ENCODE measurements around the gene ARHGEF4.

Gene ARHGEF4

DNA sequence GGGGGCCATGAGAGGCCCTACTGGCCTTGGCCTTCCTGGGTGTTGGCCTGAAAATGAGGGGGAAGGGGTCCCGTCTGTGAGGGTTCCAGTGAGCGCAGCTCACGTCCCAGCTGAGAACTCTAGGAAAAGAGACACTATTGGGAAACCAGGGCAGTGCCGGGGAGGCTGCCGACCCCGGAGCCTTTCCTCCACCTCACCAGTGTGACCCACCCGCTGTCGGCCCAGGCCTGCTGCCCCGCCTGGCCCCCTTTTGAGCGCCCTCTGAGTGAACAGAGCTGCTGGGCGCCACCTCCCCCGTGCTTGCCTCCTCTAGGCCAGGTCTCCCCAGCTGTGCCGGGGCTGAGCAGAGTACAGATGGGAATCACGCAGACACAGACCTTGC lies 17.5 kb upstream of the ARHGEF4 start:
- in situ Hi-C loops (cut with MboI; ENCODE audit: low pct_unique_long_range_greater_than_20kb, low sequenced_read_pairs, unreplicated experiment): no loop called here
- TF ChIP-seq, protein P1, sequence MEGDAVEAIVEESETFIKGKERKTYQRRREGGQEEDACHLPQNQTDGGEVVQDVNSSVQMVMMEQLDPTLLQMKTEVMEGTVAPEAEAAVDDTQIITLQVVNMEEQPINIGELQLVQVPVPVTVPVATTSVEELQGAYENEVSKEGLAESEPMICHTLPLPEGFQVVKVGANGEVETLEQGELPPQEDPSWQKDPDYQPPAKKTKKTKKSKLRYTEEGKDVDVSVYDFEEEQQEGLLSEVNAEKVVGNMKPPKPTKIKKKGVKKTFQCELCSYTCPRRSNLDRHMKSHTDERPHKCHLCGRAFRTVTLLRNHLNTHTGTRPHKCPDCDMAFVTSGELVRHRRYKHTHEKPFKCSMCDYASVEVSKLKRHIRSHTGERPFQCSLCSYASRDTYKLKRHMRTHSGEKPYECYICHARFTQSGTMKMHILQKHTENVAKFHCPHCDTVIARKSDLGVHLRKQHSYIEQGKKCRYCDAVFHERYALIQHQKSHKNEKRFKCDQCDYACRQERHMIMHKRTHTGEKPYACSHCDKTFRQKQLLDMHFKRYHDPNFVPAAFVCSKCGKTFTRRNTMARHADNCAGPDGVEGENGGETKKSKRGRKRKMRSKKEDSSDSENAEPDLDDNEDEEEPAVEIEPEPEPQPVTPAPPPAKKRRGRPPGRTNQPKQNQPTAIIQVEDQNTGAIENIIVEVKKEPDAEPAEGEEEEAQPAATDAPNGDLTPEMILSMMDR (IDR thresholded peaks at IDR 0.05; ENCODE audit: extremely low read depth, insufficient read depth, missing control alignments): no peak
- no peak for DNase-seq (ENCODE audit: low spot score)

DNA sequence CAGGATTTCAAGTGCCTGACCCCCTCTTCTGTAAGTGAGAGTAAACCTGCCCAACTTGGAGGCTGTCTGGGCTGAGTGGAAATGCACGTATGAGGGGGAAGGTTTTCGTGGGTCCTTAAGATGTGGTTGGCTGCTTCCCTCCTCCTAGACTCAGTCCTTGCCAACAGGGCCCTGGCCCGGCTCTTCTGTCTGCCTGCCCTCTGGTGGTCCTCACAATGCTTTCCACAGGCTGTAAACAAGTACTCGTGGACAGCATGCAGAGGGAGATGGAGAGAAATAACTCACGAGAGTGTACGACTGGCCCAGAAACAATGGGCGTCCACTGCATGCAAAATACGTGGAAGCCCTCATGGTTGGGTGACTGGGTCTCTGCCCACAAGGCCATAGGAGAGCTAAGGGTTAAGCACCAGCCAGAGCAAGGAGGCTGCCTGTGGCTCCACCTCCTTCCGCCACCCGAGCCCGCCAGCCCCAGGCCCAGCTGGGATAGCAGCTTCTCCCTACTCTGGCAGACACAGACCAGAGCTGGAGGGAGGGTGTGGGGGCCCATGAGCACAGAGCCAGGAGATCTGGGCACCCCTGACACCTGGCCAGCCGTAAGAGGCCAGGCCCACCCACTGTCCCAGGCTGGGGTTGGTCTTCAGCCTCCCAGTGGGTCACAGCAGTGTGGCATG lies 17.0 kb upstream of the ARHGEF4 start:
- DNase-seq (ENCODE audit: low spot score): no peak
- TF ChIP-seq, protein P1 (IDR thresholded peaks at IDR 0.05; ENCODE audit: extremely low read depth, insufficient read depth, missing control alignments): no peak
- in situ Hi-C loops (cut with MboI; ENCODE audit: low pct_unique_long_range_greater_than_20kb, low sequenced_read_pairs, unreplicated experiment): no loop called here

DNA sequence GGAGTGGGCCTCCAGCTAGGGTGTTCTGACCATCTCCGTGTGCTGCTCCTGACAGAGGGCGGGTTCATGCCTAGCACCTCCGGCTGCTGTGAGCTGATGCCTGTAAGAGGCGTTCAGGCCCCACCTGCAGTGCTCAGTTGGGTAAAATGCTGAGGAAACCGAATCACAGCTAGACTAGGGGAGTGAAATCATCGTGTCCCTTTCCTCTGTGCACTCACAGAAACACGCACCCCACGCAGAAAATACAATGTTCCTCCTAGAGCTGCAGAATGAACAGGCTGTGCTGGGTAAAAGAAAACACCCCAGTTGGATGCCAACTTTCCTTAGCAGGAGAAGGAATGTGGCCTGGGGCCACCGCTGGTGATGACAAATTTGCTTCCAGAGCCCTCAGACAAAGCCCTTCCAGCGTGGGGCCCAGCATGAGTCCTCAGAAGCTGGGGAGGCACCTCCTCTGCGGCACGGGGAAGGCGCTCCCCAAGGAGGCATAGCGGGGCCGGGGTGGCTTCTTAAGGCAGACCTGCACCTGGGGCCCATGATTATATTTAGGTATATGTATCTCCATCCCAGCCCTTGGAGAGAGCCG lies 16.3 kb upstream of the ARHGEF4 start:
- no peak for DNase-seq (ENCODE audit: low spot score)
- TF ChIP-seq, protein P1 (IDR thresholded peaks at IDR 0.05; ENCODE audit: extremely low read depth, insufficient read depth, missing control alignments): no peak
- in situ Hi-C loops (cut with MboI; ENCODE audit: low pct_unique_long_range_greater_than_20kb, low sequenced_read_pairs, unreplicated experiment): no loop called here

DNA sequence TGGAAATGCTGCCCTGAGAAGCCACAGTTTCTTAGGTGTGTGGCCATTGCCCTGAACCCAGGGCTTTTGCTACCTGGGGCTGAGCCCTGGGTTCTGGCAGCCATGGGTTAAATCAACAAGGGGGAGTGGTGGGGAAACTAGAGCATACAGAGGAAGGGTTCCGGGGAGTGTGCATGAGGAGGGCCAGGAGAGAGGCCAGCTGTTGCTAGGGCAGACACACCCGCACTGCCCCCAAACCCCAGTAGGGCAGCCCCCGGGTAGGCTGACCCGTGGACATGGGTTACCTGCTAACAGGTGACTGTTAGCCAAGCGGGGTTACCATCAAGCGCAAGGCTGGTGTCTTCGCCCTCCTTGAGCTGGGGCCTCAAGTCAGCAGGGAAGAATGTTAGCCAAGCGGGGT lies 14.8 kb upstream of the ARHGEF4 start:
- in situ Hi-C loops (cut with MboI; ENCODE audit: low pct_unique_long_range_greater_than_20kb, low sequenced_read_pairs, unreplicated experiment): no loop called here
- TF ChIP-seq, protein P1 (IDR thresholded peaks at IDR 0.05; ENCODE audit: extremely low read depth, insufficient read depth, missing control alignments): no peak

DNA sequence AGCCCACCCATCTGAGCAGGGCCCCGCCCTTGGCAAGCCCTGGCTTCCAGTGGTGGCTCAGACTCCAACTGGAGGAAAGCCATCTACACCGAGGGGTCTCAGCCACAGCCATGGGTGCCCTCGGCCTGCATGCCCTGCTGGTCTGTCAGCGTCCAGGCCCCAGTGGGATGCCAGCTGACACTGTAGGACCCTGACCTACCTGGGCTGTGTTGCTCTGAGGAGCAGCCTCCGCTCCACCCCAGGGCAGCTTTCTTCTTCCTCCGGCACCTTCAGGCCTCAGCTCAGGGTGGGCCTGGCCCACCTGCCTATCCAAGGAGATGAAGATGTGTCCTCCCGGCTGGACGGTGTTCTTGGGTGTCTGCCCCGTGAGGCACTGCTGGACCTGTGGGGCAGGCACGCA lies 13.9 kb upstream of the ARHGEF4 start:
- in situ Hi-C loops (cut with MboI; ENCODE audit: low pct_unique_long_range_greater_than_20kb, low sequenced_read_pairs, unreplicated experiment): no loop called here
- no peak for DNase-seq (ENCODE audit: low spot score)
- TF ChIP-seq, protein P1 (IDR thresholded peaks at IDR 0.05; ENCODE audit: extremely low read depth, insufficient read depth, missing control alignments): no peak

More for the DNA sequence above, 14.8 kb upstream of the ARHGEF4 start:
- DNase-seq (ENCODE audit: low spot score): no peak

DNA sequence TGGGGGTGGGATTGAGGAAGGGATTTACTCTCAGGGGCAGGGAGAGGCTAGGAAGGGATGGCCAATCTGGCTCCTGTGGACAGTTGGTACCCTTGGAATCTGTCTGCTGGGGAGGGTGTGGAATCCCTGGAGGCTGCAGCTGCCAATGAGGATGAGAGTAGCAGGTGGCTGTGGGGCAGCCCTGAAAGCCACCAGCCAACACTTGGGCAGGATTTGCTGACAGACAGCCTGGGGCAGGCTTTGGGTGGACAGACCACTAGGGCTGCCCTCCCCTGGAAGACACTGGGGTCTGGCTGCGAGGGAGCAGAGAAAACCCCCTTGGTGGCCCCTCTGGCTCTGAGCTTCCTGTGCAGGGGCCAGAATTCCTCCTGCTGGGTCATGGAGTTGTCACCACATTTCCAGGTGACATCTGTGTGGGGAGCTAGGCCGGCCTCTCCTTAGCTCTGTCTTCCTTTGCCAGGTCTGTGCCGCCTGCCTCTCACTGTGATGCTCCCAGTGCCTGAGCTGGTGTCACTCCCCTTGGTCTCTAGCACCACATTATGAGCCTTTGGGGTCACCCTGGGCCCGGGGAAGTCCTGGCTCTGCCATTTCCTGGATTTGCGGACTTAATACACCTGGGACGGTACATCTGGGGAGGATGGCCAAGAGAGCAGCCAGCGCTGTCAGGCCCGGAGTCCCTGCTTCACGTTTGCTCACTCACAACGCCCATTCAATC lies 13.4 kb upstream of the ARHGEF4 start:
- in situ Hi-C loops (cut with MboI; ENCODE audit: low pct_unique_long_range_greater_than_20kb, low sequenced_read_pairs, unreplicated experiment): no loop called here
- TF ChIP-seq, protein P1 (IDR thresholded peaks at IDR 0.05; ENCODE audit: extremely low read depth, insufficient read depth, missing control alignments): no peak
- peak; percentile 24 for DNase-seq (ENCODE audit: low spot score)
